Thyroid gland (tissue), 4 donors: Measurements from ENCODE around the gene CDK5. TPM values are rescaled to one million over a fixed set of nuclear protein-coding genes. Genes with fewer than 3 reads are reported as not detected.

ENCODE experiments used
- DNase-seq, 2 donors: peaks; one replicate each; pipeline ENCODE4 v3.0.0-alpha.2; 2019
- H3K27ac ChIP-seq, 3 donors: fragments of 200-600 bp; sonication (generic); 1 replicate in 2 of 3; 2 replicates in 1 of 3; pipeline ENCODE4 v1.5.1; 2016 to 2019; ENCODE audit warnings: mild to moderate bottlenecking in 1 of 3, moderate library complexity in 1 of 3
- H3K27me3 ChIP-seq: fragments of 200-600 bp; sonication (generic); one replicate; pipeline ENCODE4 v1.5.1; 2019
- H3K36me3 ChIP-seq, 2 donors: fragments of 200-600 bp; sonication (generic); one replicate each; pipeline ENCODE4 v1.5.1; 2016 to 2019
- H3K4me1 ChIP-seq, 2 donors: fragments of 200-600 bp; sonication (generic); one replicate each; pipeline ENCODE4 v1.5.1; 2017 to 2019
- H3K4me3 ChIP-seq, 3 donors: fragments of 200-600 bp; sonication (generic); replicated peaks in 1 of 3; 1 replicate in 2 of 3; 2 replicates in 1 of 3; pipeline ENCODE4 v1.5.1; 2016; ENCODE audit warnings: mild to moderate bottlenecking in 1 of 3
- H3K9me3 ChIP-seq: fragments of 200-600 bp; sonication (generic); one replicate; pipeline ENCODE4 v1.5.1; 2017
- CTCF ChIP-seq, 6 experiments: fragments of 200-600 bp in 3 of 6; fragments of 450-650 bp in 3 of 6; sonication (generic) in 3 of 6; IDR thresholded peaks; one replicate each; pipeline ENCODE4 v1.5.1; 2016 to 2019; ENCODE audit warnings: antibody characterized with exemption in 6 of 6, mild to moderate bottlenecking in 2 of 6, inconsistent platforms in 1 of 6, moderate library complexity in 1 of 6
- POLR2A ChIP-seq, 2 donors: fragments of 450-650 bp; IDR thresholded peaks; one replicate each; pipeline ENCODE4 v1.6.1; 2017; ENCODE audit warnings: antibody characterized with exemption in 2 of 2, mild to moderate bottlenecking in 2 of 2, moderate library complexity in 1 of 2
- WGBS, 2 donors: methylation state at CpG; one replicate each; pipeline ENCODE4 v1.1.5; 2017; 5-methylcytosine and 5-hydroxymethylcytosine counted together
- intact Hi-C: fragments of 100-400 bp; cut with DNase I; formaldehyde crosslinking; loops from one replicate; pipeline ENCODE4 v1.15.1; 2023
- total RNA-seq, 4 donors: library from RNA; depleted of rRNA; stranded (reverse); fragments of >200 nt; gene quantifications; one replicate each; pipeline ENCODE4 v1.2.3, GENCODE V29; 2016

Gene CDK5
- total RNA-seq, 4 donors from 2014 or later, result 5.3 to 17.4 (median 9.6) TPM

DNA sequence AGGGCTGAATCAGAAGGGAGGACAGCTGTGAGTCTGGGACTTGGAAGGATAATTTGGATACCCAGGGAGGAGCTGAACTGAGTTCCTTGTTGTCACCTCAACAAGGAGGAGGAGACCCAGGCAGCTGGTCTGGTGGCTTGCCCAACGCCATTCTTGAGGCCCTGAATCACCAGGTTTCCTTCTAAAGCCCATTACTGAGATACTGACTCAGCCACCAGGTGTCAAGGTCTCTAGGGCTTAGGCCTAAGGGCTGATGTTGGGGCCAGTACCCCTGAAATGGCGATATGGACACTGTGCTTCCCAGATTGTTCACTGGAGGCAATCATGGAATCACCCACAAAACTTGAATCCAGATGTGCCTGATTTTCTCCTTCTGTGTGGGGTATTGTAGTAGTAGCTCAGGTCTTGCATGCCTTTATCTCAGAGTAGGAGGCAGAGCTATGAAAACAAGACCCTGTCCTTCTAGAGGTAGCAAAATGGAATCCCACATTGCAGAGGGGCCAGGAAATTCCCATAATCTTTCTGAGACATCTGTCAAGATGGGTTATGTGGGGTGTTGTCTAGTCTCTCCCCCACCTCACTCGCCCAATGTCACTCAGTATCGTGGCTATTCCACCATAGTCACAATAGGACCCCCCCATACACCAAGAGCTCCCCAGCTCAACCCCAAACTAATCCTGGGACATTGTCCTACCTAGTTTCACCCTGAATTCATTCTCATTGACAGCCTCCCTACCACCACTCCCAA lies 31.6 kb downstream of the CDK5 start:
- Histone ChIP-seq H3K4me1 (peaks cover 8 to 19% of the 10 kb centered on the region in 2 donors), H3K27me3 (no peaks in the 10 kb centered on the region), H3K4me3 (no peak overlapping the region), H3K27ac (no peak overlapping the region), H3K9me3 (no peaks in the 10 kb centered on the region), H3K36me3 (no peaks in the 10 kb centered on the region)
- intact Hi-C loops, result no loop called here
- TF ChIP-seq CTCF (IDR thresholded peaks at IDR 0.05), result no peak
- TF ChIP-seq POLR2A (IDR thresholded peaks at IDR 0.05), result no peak
- WGBS, 2 donors, result 86 to 93% methylated on average over 4 of the region's 4 CpGs
- no peak for DNase-seq

- Histone ChIP-seq H3K36me3 (no peaks in the 10 kb centered on the region), H3K27me3 (no peaks in the 10 kb centered on the region), H3K9me3 (no peaks in the 10 kb centered on the region), H3K4me1 (peaks cover 8 to 17% of the 10 kb centered on the region in 2 donors), H3K27ac (no peak within 1 kb of the TSS), H3K4me3 (no peak within 1 kb of the TSS)
- intact Hi-C loops, result no loop called here
- DNase-seq, result no peak
- WGBS, 2 donors, result 86 to 90% methylated on average over 4 of the region's 4 CpGs
- TF ChIP-seq POLR2A (IDR thresholded peaks at IDR 0.05) (no peak), CTCF (IDR thresholded peaks at IDR 0.05) (no peak)
Observed at GRCh38 chr7:151024435-151025056, 33.2 kb downstream of the CDK5 start, which contains the start of gene ATG9B. TSS of gene ATG9B (minus strand) at chr7:151024494. CDS start at chr7:151024423, 71 bp downstream.

- Histone ChIP-seq H3K36me3 (no peaks in the 10 kb centered on the region), H3K27me3 (no peaks in the 10 kb centered on the region), H3K27ac (no peak overlapping the region), H3K4me3 (no peak overlapping the region), H3K9me3 (no peaks in the 10 kb centered on the region), H3K4me1 (peaks cover 3 to 18% of the 10 kb centered on the region in 2 donors)
- no peak for DNase-seq
- WGBS, 2 donors, result 69 to 74% methylated on average over 5 to 8 of the region's 10 CpGs
- TF ChIP-seq CTCF (IDR thresholded peaks at IDR 0.05), result no peak
- no peak for TF ChIP-seq POLR2A (IDR thresholded peaks at IDR 0.05)
- intact Hi-C loops, result no loop called here
Observed at GRCh38 chr7:151023232-151023631, 34.5 kb downstream of the CDK5 start.

- DNase-seq, result no peak
- H3K27ac ChIP-seq, result no peak overlapping the region
- no peak overlapping the region for H3K4me3 ChIP-seq
- TF ChIP-seq POLR2A (IDR thresholded peaks at IDR 0.05) (no peak), CTCF (IDR thresholded peaks at IDR 0.05) (no peak)
- H3K4me1 ChIP-seq, result peaks cover 0 to 16% of the 10 kb centered on the region in 2 donors
- 38 to 51% methylated on average over 7 of the region's 7 CpGs for WGBS, 2 donors
- no peaks in the 10 kb centered on the region for H3K27me3 ChIP-seq
- intact Hi-C loops, result no loop called here
- H3K36me3 ChIP-seq, result no peaks in the 10 kb centered on the region
- H3K9me3 ChIP-seq, result no peaks in the 10 kb centered on the region
Observed at GRCh38 chr7:151020231-151020630, 37.5 kb downstream of the CDK5 start.

DNA sequence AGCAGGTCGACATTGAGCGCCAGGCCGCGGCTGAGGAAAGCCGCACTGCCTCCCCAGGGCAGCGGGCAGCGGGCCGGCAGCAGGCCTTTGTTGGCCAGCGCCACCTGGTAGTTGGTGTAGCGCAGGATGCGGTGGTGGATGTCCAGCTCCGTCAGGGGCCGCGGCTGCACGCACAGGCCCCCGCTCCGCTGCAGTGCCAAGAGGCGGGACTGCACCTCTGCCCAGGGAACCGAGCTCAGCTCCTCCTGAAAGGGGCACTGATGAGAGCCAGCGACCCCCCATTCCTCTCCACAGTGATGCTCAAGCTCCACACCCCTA lies 38.6 kb downstream of the CDK5 start:
- no peak for DNase-seq
- Histone ChIP-seq H3K36me3 (no peaks in the 10 kb centered on the region), H3K9me3 (no peaks in the 10 kb centered on the region), H3K4me3 (no peak overlapping the region), H3K27ac (no peak overlapping the region), H3K27me3 (no peaks in the 10 kb centered on the region), H3K4me1 (peaks cover 0 to 16% of the 10 kb centered on the region in 2 donors)
- no peak for TF ChIP-seq CTCF (IDR thresholded peaks at IDR 0.05)
- no peak for TF ChIP-seq POLR2A (IDR thresholded peaks at IDR 0.05)
- 8 to 38% methylated on average over 3 to 4 of the region's 20 CpGs for WGBS, 2 donors
- intact Hi-C loops, result no loop called here
